HG03354 (cell line): ENCODE results near the gene CPN2.

ENCODE experiments used
- ATAC-seq: cut with Tn5 transposase; IDR thresholded peaks from one replicate; pipeline ENCODE4 v1.9.1; 2021; ENCODE audit warnings: mild to moderate bottlenecking; ENCODE audit not compliant: unreplicated experiment, poor library complexity, severe bottlenecking

The CPN2 gene

GRCh38 chr3:194382892-194383223 lies 31.7 kb upstream of the CPN2 start:
- no peak for ATAC-seq

- ATAC-seq = no peak
Measured at GRCh38 chr3:194382196-194382891, 31.2 kb upstream of the CPN2 start.

GRCh38 chr3:194381460-194381875 lies 30.3 kb upstream of the CPN2 start:
- no peak for ATAC-seq

- ATAC-seq = no peak
Measured at GRCh38 chr3:194380326-194380725, 29.2 kb upstream of the CPN2 start.

- no peak for ATAC-seq
Measured at GRCh38 chr3:194379651-194380050, 28.5 kb upstream of the CPN2 start.

GRCh38 chr3:194379231-194379630 lies 28.1 kb upstream of the CPN2 start:
- no peak for ATAC-seq

- ATAC-seq = no peak
Measured at GRCh38 chr3:194377708-194378107, 26.6 kb upstream of the CPN2 start.

- ATAC-seq = no peak
Measured at GRCh38 chr3:194376241-194376560, 25.1 kb upstream of the CPN2 start.

- no peak for ATAC-seq
Measured at GRCh38 chr3:194375473-194376240, 24.5 kb upstream of the CPN2 start.

- ATAC-seq = no peak
Measured at GRCh38 chr3:194374935-194375334, 23.8 kb upstream of the CPN2 start.

GRCh38 chr3:194373899-194374298 lies 22.8 kb upstream of the CPN2 start:
- ATAC-seq = no peak

- ATAC-seq = no peak
Measured at GRCh38 chr3:194373028-194373427, 21.9 kb upstream of the CPN2 start.

GRCh38 chr3:194370753-194371152 lies 19.6 kb upstream of the CPN2 start:
- no peak for ATAC-seq

- no peak for ATAC-seq
Measured at GRCh38 chr3:194369522-194370279, 18.6 kb upstream of the CPN2 start, which contains the start of gene LRRC15. LRRC15 (minus strand) TSS chr3:194369743; CDS start chr3:194361043, 8,700 bp downstream.

- ATAC-seq = no peak
Measured at GRCh38 chr3:194368918-194369317, 17.8 kb upstream of the CPN2 start.

GRCh38 chr3:194367992-194368841 lies 17.1 kb upstream of the CPN2 start:
- ATAC-seq = no peak

- ATAC-seq = no peak
Measured at GRCh38 chr3:194365978-194366490, 14.9 kb upstream of the CPN2 start.

GRCh38 chr3:194365526-194365925 lies 14.4 kb upstream of the CPN2 start:
- no peak for ATAC-seq

- ATAC-seq = no peak
Measured at GRCh38 chr3:194364652-194365434, 13.7 kb upstream of the CPN2 start.
